SK-N-SH treated with all-trans-retinoic acid at 6 μM for 48 hours (cell line): ENCODE data around the gene CDK5RAP2.

Experiments
- ATAC-seq: fragments of 200-7000 bp; cut with Tn5 transposase; 3 replicates; pipeline ENCODE4 v1.9.1; 2020; ENCODE audit warnings: mild to moderate bottlenecking, moderate library complexity
- ARNTL ChIP-seq: fragments of 450-650 bp; formaldehyde crosslinking; IDR thresholded peaks from 2 replicates; pipeline ENCODE4 v1.5.0; 2020; ENCODE audit warnings: low read depth, mild to moderate bottlenecking, moderate library complexity, borderline replicate concordance
- BACH2 ChIP-seq: fragments of 250-450 bp; sonication (Bioruptor Pico); IDR thresholded peaks from 2 replicates; pipeline ENCODE4 v1.9.0; 2021; ENCODE audit warnings: mild to moderate bottlenecking, borderline replicate concordance
- CREB5 ChIP-seq: fragments of 250-450 bp; sonication (Bioruptor Pico); IDR thresholded peaks from 2 replicates; pipeline ENCODE4 v1.5.1; 2020; ENCODE audit warnings: low read depth, mild to moderate bottlenecking, moderate library complexity
- CSDC2 ChIP-seq: fragments of 250-450 bp; sonication (Bioruptor Pico); IDR thresholded peaks from 2 replicates; pipeline ENCODE4 v1.5.0; 2020; ENCODE audit warnings: mild to moderate bottlenecking, moderate library complexity
- ESRRG ChIP-seq: fragments of 250-450 bp; sonication (Bioruptor Pico); IDR thresholded peaks from 2 replicates; pipeline ENCODE4 v1.6.1; 2021; ENCODE audit warnings: mild to moderate bottlenecking
- GLIS3 ChIP-seq: fragments of 250-450 bp; sonication (Bioruptor Pico); IDR thresholded peaks from 2 replicates; pipeline ENCODE4 v1.5.0; 2020; ENCODE audit warnings: mild to moderate bottlenecking, moderate library complexity
- ISL1 ChIP-seq: fragments of 250-450 bp; sonication (Bioruptor Pico); IDR thresholded peaks from 2 replicates; pipeline ENCODE4 v2.1.2; 2022; ENCODE audit warnings: mild to moderate bottlenecking, moderate library complexity
- OSR1 ChIP-seq: fragments of 250-450 bp; sonication (Bioruptor Pico); IDR thresholded peaks from 2 replicates; pipeline ENCODE4 v1.8.0; 2022; ENCODE audit warnings: moderate library complexity, mild to moderate bottlenecking, inconsistent platforms
- PATZ1 ChIP-seq: fragments of 250-450 bp; sonication (Bioruptor Pico); IDR thresholded peaks from 2 replicates; pipeline ENCODE4 v1.8.0; 2020; ENCODE audit warnings: mild to moderate bottlenecking, moderate library complexity, borderline replicate concordance
- POU6F1 ChIP-seq: fragments of 250-450 bp; sonication (Bioruptor Pico); IDR thresholded peaks from 2 replicates; pipeline ENCODE4 v1.8.0; 2021; ENCODE audit warnings: low read depth, mild to moderate bottlenecking, moderate library complexity, borderline replicate concordance
- PPARA ChIP-seq: fragments of 250-450 bp; sonication (Bioruptor Pico); IDR thresholded peaks from 2 replicates; pipeline ENCODE4 v1.5.0; 2020; ENCODE audit warnings: mild to moderate bottlenecking, borderline replicate concordance
- RARB ChIP-seq: fragments of 250-450 bp; sonication (Bioruptor Pico); IDR thresholded peaks from 2 replicates; pipeline ENCODE4 v1.8.0; 2021; ENCODE audit warnings: mild to moderate bottlenecking, moderate library complexity
- SNAI2 ChIP-seq: fragments of 250-450 bp; sonication (Bioruptor Pico); IDR thresholded peaks from 2 replicates; pipeline ENCODE4 v1.5.0; 2020; ENCODE audit warnings: mild to moderate bottlenecking, moderate library complexity
- TCF4 ChIP-seq: fragments of 250-450 bp; sonication (Bioruptor Pico); IDR thresholded peaks from 2 replicates; pipeline ENCODE4 v1.8.0; 2021; ENCODE audit warnings: mild to moderate bottlenecking, moderate library complexity, borderline replicate concordance
- TOX ChIP-seq: fragments of 250-450 bp; sonication (Bioruptor Pico); IDR thresholded peaks from 2 replicates; pipeline ENCODE4 v1.8.0; 2021; ENCODE audit warnings: mild to moderate bottlenecking, moderate library complexity, borderline replicate concordance
- TSHZ2 ChIP-seq: fragments of 250-450 bp; sonication (Bioruptor Pico); IDR thresholded peaks from 2 replicates; pipeline ENCODE4 v1.5.0; 2020; ENCODE audit warnings: mild to moderate bottlenecking, moderate library complexity
- ZC3H10 ChIP-seq: fragments of 250-450 bp; sonication (Bioruptor Pico); IDR thresholded peaks from 2 replicates; pipeline ENCODE4 v1.5.1; 2021; ENCODE audit warnings: mild to moderate bottlenecking, moderate library complexity
- ZFP3 ChIP-seq: fragments of 250-450 bp; sonication (Bioruptor Pico); IDR thresholded peaks from 2 replicates; pipeline ENCODE4 v1.5.0; 2020; ENCODE audit warnings: mild to moderate bottlenecking, moderate library complexity
- ZNF565 ChIP-seq: fragments of 450-650 bp; formaldehyde crosslinking; conservative IDR thresholded peaks from 2 replicates; pipeline ENCODE4 v1.5.0; 2020; ENCODE audit warnings: low read depth, mild to moderate bottlenecking, moderate library complexity
- ZNF70 ChIP-seq: fragments of 450-650 bp; formaldehyde crosslinking; IDR thresholded peaks from 2 replicates; pipeline ENCODE4 v1.5.0; 2020; ENCODE audit warnings: mild to moderate bottlenecking, moderate library complexity
- ZNF8 ChIP-seq: fragments of 450-650 bp; formaldehyde crosslinking; IDR thresholded peaks from 2 replicates; pipeline ENCODE4 v1.5.0; 2020; ENCODE audit warnings: mild to moderate bottlenecking, moderate library complexity

Gene CDK5RAP2

GRCh38 chr9:120570296-120570695, 9.7 kb downstream of the CDK5RAP2 start:
- no peak for ATAC-seq
- TF ChIP-seq PPARA (CRISPR knock-in tag): no peak
- TF ChIP-seq PATZ1: no peak
- no peak for TF ChIP-seq CREB5 (CRISPR knock-in tag)

GRCh38 chr9:120569556-120569955, 10.4 kb downstream of the CDK5RAP2 start:
- no peak for ATAC-seq

More at GRCh38 chr9:120569556-120569955, 10.4 kb downstream of the CDK5RAP2 start:
- TF ChIP-seq ESRRG (CRISPR knock-in tag): no peak
- TF ChIP-seq ZFP3: no peak
- no peak for TF ChIP-seq GLIS3 (CRISPR knock-in tag)
- TF ChIP-seq SNAI2 (CRISPR knock-in tag): no peak
- no peak for TF ChIP-seq ZNF8 (CRISPR knock-in tag)
- no peak for TF ChIP-seq TOX (CRISPR knock-in tag)
- no peak for TF ChIP-seq ZNF70 (CRISPR knock-in tag)
- no peak for TF ChIP-seq CSDC2
- no peak for TF ChIP-seq TSHZ2 (CRISPR knock-in tag)
- TF ChIP-seq TCF4 (CRISPR knock-in tag): no peak
- no peak for TF ChIP-seq ISL1
- no peak for TF ChIP-seq RARB
- TF ChIP-seq ZNF565 (CRISPR knock-in tag): no peak
- TF ChIP-seq POU6F1 (CRISPR knock-in tag): no peak
- TF ChIP-seq ZC3H10: no peak
- no peak for TF ChIP-seq CREB5 (CRISPR knock-in tag)
- TF ChIP-seq ARNTL: no peak
- TF ChIP-seq OSR1 (CRISPR knock-in tag): no peak
- TF ChIP-seq BACH2 (CRISPR knock-in tag): no peak
- no peak for TF ChIP-seq PATZ1
